Midbrain (tissue), 1 donor: ENCODE measurements around the gene HNF1B.

Experiments
- DNase-seq: peaks from one replicate; lab custom pipeline; 2025; lab: John Stamatoyannopoulos, UW

HNF1B gene

DNA sequence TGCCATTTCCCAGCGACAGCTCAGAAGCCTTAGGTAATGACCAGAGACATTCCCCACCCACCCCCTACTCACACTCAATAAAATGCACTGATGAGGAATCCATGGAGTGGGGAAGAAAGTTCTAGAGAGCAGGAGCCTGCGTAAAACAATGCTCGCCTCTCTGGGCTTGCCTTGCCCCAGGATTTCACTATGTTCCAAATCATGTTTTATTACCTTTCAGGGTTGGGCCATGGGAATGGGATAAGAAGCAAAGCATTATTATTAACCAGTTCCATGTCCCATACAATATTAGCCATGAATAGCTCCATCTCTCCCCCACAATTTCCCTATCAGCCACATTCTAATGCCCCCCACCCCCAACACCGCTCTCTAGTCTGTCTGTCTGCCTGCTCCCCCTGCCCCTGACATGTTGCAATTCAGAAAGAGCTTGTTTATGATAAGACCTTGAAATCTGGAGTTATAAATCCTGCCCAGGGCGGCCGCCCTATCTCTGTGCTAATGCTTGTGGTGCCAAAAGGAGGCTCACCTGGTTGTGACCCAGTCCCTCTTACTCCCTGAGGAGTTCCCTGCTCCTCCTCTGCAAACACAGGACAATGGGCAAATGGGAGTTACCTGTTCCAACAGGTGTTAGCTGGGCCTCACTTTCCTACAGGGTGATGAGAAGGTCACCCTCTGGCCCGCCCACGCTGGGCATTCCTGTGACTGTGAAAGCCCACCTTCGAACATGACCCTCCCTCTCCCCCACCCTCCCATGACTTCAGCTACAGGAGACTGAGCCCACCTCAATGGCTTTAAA is 73.6 kb downstream of the HNF1B start:
- no peak for DNase-seq

DNA sequence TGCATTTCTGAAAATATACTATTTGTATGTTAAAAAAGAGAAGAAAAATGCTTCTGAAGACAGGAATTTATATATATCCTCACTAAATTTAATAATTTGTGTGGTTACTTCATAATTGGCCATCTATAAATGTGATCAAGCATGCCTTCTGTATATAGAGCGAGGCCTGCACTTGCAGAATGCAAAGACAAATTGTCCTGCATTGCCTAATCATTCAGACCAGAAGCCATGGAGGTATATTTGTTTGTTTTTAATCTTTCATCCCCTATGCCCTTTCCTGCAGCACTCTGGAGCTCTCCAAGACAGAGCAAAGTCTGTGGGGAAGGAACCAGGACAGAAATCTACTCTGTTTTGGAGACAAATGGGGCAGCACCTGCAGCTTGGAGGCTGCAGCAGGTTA is 77.8 kb downstream of the HNF1B start:
- DNase-seq = no peak

DNA sequence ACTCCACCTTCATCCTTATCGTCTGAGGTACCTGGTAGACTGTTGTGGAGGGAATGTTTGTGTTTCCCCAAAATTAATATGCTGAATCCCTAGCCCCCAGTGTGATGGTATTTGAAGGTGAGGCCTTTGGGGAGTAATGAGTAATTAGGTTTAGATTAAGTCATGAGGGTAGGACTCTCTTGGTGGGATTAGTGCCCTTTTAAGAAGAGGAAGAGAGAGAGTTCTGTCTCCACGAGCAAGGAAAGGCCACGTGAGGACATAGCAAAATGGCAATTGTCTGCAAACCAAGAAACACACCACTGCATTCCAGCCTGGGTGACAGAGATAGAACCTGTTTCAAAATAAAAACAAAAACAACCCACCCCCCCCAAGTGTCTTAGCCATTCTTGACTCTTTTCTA is 80.6 kb downstream of the HNF1B start:
- no peak for DNase-seq

DNA sequence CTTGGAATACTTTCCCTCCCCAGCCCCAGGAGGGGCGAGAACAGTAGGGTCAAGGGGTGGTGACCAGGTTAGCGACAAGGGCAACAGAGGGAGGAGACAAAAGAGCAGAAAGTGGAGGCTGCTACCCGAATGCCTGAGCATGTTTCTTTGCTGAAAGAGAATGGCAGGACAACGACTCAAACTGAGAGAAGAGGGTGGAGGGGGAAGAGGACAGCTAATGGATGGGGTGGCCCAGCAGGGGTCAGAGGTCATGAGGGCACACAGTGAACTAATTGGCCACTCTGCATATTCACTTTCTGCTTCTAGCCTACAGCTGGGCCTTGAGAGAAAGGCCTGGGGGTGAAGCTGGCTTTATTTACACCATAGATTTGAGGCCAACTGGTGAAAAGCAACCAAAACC is 82.5 kb downstream of the HNF1B start:
- DNase-seq = no peak

DNA sequence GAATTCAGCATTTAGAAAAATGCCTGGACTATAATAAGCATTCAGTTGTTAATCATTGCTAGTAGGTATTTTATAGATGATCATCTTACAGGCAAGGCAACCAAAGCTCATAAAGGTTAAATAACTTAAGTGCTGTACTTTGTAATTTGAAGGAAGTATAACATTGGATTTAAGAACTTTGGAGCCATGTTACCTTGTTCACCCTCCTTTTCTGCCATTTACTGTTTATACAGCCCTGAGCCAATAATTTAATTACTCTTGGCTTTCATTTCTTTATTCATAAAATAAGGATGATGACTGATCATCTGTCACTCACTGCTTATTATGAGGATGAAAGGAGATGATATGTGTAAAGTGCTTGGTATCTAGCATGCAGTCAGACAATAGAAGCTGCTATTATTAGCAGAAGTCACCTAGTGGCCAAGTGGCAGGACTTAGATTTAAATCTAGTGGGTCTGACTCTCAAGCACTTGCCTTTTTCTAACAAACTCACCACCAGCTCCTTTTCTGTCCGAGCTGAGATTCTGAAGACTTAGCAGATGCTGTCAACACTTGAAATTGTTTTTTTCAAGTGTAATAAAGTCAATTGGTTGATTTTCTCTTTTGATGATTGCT is 83.4 kb downstream of the HNF1B start:
- no peak for DNase-seq

DNA sequence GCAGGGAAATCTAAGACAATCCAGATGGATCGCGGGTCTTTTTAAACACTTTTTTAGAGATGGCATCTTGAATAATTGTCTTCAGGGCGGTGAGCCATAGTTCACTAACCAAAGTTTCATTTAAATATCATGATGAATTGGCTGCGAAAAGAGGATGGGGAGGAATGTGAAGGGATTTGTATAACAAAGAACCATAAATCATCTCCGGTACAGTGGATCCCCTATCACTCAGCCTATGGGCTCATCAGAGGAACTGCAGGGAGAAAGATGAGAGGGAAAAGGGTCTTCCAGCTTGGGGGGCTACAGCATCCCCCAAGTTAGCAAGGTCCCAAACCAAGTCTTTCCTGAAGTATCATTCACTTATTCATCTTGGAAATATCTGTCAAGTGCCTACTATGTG is 84.9 kb downstream of the HNF1B start:
- DNase-seq = no peak

DNA sequence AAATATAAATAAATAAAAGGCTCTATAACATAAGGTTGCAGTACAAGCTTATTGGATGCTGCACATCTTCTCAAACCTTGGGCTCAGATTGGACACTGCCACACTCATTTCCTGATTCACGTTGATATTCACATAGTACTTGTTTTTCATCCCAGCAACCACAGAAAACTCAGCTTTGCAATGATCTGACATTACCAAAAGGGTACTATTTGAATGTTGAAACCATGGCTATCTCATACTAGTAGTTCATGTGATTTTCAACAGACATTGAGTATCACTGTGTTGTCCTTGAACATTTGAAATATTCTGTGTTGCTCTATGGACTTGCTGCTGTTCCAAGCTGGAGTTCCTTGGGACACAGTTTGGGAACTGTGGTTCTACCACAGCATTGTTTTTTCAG is 87.7 kb downstream of the HNF1B start:
- no peak for DNase-seq

DNA sequence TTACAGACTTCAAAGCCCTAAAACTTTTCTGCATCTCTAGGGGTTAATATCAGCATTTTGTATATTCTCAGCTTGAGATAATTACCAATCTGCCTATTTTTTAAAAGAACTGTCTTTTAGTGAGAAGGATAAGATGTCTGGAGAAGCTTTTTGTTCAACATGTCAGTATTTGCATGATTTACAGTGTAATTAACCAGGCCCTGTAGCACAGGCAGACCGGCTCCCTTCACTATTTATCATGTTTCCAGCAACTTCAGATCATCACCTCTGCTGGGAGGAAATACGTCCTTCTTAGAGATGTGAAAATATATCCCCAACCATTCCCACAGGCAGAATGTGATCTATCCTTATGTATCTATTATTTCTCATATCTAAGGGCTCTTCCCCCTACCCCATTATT is 93.0 kb downstream of the HNF1B start:
- no peak for DNase-seq

DNA sequence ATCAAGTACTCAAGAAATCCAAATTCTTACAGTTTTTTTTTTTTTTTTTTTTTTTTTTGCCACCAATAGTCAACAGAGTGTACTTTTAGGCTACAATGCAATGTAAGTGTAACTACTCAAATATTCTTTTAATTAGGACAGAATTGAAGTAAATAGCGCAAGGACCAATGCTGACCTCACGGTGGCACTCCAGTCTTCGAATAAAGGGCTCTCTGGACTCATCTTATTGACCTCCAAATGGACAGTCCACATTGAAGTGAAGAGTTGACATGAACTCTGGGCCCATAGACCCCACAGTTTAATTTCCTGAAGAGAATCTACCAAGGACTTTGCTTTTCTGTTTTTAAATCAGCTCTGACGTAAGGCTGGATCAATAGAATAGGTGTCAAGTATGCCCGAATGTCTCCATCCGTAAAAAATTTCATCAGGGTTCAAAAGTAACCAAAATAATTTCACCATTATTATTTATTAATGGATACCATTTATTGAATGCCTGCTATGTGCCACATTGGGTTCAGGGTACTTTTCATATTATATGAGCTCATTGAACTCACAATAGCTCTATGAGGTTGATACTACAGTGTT is 94.3 kb downstream of the HNF1B start:
- peak; percentile 2 for DNase-seq

DNA sequence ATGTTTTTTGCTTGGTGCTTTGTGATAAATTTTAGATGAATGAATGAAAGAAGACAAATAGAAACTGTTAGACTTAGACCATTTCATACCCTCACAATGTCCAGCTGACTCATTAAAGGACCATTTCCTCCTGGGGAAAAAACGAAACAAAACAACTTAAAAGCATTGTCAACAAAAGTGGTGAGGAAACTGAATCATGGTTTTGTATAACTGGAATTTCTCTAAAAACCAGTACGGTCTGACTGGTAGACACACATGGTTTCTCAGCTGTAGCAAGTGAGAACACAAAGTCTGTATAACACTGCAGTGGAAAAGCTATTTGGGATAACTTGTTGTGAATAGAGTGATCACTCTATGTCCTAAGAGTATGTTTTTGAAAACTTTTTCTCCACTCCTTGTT is 96.3 kb downstream of the HNF1B start:
- DNase-seq = no peak

DNA sequence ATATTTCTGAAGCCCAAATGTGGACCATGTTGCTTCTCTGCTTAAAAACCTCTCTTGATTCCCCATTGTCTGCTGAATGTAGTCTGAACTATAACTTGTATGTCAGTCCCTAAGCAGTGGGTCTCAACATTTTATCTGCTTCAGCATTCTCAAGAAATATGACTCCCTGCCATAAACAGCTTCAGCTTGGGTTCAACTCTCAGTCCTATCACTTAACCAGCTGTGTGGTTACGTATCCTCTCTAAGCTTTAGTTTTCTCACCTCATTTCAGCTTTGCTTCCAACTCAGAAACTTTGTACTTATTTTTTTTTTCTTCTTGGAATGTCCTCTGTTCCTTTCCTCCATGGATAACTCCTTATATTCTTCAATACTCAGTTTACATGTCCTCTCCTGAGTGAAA is 97.0 kb downstream of the HNF1B start:
- DNase-seq = no peak

DNA sequence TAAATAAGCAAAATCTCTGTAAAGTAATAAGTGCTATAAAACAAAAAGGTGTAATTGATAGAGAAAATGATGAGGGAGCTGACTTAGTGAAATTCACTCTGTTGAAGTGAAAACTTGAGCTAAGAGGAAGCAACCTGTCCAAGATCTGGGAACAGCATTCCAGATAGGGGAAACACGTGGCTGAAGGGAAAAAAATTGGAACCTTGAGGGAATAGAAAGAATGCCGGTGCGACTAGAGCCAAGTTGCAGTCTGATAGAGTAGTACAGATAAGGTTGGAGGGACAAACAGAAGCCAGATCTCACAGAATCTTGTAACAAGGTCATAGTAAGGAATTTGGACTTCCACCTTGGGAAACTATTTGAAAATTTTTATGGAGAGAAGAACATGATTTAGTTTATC is 101.0 kb downstream of the HNF1B start:
- peak; percentile 49 for DNase-seq

DNA sequence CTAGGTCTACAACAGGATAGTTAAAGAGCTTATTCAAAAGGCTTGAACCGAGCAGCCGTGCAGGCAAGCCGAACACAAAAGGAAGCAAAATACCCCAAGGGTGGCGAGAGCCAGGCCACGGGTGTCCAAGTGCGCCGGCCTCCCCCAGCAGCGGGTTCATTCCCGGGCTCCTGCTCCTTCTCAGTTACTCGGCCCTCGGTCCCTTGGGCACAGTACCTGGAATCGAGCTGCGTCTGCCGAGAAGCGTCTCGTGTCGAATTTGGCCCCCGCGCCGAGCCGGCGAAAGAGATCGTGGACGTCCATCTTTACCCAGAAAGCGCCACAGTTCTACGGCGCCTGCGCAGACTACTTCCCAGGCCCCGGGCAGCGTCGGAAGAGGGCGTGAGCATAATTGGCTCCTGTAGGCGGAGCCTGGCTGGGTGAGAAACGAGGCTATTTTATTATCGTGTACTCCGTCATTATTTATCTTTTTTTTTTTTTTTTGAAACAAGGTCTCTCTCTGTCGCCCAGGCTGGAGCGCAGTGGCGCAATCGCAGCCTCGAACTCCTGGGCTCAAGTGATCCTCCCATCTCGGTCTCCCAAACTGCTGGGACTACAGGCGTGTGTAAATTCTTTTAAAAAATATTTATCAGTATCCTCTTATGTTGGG is 101.6 kb downstream of the HNF1B start, which contains the start of gene DDX52:
TSS of gene DDX52 (minus strand) at position 329 of the 649 bp plus-strand sequence. CDS start at position 303, 26 bp downstream.
- DNase-seq = peak; percentile 90

DNA sequence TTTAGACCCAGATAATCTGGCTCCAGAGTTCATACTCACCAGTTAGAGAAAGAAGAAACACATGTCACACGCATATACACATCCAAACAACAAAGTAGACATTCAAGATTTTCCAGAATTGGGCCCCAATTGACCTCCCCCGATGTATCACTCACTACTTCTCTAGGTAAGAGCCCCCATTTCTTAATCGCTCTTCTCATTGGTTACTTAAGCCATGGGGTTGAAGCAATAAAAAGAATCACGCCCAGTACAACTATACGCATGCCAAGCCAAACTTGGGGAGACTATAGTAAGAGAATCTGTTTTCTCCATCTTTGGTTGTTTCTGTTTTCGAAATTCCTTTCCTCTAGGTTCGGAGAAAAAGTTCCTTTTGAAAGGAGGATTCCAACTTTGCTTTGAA is 102.2 kb downstream of the HNF1B start:
- DNase-seq = no peak

DNA sequence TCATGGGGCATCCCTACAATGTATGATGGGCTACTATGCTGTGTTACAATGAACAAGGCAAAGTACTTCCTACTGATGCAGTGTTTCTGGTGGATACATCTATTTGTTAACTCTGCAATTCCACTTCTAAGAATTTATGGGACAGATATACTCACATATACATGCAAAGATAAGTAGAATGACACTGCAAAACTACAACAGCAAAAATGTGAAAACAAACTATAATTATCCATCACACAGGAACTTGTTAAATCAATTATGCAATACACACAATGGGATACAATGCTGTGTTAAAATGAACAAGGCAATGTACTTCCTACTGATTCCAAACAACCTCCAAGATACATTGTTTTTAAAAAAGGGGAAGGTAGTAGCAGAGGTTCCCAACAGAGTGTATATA is 104.8 kb downstream of the HNF1B start:
- no peak for DNase-seq

DNA sequence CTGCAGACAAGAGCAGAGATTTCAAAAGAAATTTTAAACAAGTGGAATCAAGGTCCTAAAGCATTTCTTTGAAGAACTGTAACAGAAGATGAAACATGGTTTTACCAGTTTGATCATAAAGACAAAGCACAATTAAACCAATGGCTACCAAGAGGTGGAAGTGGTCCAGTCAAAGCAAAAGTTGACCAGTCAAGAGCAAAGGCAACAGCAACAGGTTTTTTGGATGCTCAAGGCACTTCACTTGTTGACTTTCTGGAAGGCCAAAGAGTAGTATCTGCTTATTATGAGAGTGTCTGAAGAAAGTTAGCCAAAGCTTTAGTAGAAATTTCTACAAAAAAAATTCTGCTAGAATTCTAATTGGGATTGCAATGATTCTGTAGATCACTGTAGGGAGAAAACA is 106.9 kb downstream of the HNF1B start:
- DNase-seq = no peak
